GM21381 (cell line): ENCODE results near the gene PCARE.
A peak's percentile ranks its signal among the peaks of the same experiment; 100 is the strongest.

Experiments used
- ATAC-seq: cut with Tn5 transposase; IDR thresholded peaks from one replicate; pipeline ENCODE4 v1.9.1; 2021; ENCODE audit warnings: mild to moderate bottlenecking, moderate library complexity; ENCODE audit not compliant: unreplicated experiment

Gene PCARE

DNA sequence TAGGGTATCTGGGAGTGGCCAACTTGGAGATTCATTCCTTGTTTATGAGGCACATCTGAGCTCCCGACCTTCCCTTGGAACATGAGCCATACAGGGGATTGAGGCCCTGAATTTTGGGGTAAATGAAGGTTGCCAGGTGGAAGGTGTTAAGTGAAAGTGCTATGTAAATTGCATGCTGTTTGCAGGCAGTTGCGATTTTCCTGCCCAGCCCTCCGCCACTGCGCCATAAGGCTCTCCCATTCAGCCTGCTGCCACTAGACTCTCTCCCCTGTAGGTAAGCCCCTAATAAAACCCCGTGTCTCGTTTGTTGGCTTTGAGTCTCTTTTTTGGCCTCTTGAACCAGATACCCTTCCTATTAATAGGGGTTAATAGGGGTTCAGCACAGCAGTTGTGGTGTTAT is 33.8 kb downstream of the PCARE start:
- no peak for ATAC-seq

GRCh38 chr2:29039718-29040480 is 34.4 kb downstream of the PCARE start:
- peak; percentile 71 for ATAC-seq

DNA sequence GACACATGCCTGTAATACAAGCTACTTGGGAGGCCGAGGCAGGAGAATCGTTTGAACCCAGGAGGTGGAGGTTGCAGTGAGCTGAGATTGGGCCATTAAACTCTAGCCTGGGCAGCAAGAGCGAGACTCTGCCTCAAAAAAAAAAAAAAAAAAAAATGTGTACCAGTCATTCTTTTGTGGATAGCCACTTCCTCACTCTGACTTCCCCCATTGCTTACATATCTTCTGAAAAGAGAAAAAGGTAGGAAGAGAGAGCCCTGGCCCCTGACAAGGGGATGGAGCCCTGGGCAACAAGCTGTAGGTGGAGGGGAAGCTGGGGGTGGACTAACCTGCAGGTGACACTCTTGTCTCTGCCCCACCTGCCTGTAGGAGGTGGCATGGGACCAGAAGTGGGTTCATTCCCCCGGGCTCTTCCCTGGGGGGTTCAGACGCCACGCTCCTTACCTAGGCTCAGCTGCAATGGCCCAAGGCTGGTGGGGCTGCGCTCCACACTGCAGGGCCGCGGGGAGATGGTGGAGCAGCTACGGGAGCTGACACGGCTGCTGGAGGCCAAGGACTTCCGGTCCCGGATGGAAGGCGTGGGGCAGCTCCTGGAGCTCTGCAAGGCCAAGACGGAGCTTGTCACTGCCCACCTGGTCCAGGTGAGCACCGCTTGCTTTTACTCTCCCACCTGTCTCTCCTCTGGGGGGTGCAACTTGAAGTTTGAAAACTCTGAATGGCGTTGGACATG is 39.1 kb downstream of the PCARE start:
- no peak for ATAC-seq

DNA sequence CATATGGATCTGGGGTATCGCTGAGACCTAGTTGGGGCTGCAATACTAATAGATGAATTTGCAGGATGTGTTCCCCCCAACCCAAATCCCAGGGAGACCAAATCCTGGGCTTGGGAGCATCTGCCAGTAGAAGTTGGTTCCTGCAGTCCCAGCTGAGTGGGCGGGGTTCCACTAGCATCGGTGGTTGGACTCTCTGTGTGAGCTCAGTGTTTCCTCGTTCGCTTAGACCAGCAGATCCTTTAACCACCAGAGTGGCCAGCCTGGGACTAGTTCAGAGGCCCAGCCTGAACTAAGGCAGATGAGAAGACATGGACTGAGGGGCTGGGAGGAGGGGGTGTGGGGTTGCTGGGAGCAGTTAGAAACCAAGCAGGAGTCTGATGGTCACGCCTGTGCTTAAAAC is 40.7 kb downstream of the PCARE start:
- ATAC-seq = no peak

- ATAC-seq = no peak
Observed at GRCh38 chr2:29033172-29033571, 41.2 kb downstream of the PCARE start.

DNA sequence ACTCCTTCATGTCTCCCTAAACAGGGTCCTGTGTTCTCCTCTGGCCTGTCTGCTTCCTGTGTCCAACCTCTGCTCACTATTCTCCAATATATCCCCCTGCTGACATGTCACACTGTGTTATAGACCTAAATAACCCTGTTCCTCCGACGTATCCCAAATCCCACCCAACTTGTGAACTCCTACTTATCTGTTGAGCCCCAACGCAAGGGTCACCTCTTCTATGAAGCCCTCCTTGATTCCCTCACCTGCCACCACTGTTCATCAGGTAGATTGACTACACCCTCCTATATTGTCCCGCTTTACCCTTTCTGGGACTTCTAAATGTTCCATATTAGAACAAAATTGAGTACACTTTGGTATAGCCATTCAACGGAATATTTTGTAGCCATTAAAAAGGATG is 42.1 kb downstream of the PCARE start:
- ATAC-seq = no peak

DNA sequence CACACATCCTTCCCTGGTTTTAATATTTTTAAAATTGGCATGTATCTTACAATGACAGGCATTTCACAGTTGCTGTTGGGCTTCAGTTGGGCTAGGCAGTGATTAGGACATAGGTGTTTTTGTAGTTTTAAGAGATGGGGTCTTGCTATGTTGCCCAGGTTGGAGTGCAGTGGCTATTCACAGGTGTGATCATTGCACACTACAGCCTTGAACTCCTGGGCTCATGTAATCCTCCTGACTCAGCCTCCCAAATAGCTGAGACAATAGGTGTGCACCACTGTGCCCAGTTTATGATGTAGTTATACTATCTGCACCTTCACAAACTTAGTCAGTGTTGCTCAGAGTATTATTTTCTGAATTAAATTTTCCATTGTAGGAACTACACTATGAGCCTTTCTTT is 43.3 kb downstream of the PCARE start:
- no peak for ATAC-seq

- no peak for ATAC-seq
Observed at GRCh38 chr2:29025711-29026110, 48.6 kb downstream of the PCARE start.

GRCh38 chr2:29024882-29025430 is 49.4 kb downstream of the PCARE start:
- ATAC-seq = no peak

- no peak for ATAC-seq
Observed at GRCh38 chr2:29023188-29023587, 51.1 kb downstream of the PCARE start.

- no peak for ATAC-seq
Observed at GRCh38 chr2:29022679-29023078, 51.6 kb downstream of the PCARE start.

DNA sequence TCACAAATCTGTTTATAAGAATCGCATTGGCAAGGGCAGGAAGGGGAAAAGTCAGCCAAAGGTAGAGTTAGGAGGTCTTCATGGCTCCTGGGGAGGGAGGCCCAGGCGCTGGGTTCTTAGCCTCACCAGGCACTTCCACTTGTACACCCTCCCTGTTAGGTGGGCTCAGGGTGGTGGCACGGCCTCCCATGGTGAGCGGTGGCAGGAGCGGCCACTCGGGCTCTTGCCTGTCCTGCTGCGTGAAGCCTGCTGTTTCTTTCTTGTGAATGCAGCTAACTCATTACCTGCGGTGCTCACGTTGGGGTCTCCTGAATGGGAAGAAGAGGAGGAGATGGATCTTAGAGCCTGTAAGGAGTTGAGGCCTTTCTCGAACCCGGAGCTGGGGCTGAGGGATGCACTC is 52.4 kb downstream of the PCARE start:
- ATAC-seq = no peak

- ATAC-seq = no peak
Observed at GRCh38 chr2:29017716-29018435, 56.4 kb downstream of the PCARE start.

GRCh38 chr2:29016504-29016903 is 57.8 kb downstream of the PCARE start:
- no peak for ATAC-seq

- ATAC-seq = no peak
Observed at GRCh38 chr2:29015701-29016470, 58.4 kb downstream of the PCARE start.

GRCh38 chr2:29014811-29015421 is 59.4 kb downstream of the PCARE start:
- ATAC-seq = no peak

DNA sequence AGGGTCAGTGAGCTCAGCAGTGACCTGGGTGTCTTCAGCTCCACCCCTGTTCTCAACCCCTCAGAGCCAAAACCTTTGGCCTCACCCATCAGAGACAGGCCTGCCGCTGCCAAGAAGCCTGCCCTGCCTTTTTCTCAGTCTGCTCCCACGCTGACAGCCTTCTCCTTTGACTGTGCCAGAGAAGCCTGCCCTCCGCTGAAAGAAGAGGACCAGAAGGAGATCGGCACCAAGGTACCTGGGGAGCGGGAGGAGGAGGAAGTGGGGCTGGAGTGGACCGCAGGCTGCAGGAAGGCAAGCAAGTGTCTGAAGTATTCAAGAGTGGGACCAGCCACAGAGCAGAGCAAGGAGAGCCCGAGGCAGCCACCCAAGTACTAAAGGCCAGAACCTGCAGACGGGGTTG is 60.0 kb downstream of the PCARE start:
- ATAC-seq = no peak

GRCh38 chr2:29013057-29013780 is 61.1 kb downstream of the PCARE start:
- ATAC-seq = no peak

DNA sequence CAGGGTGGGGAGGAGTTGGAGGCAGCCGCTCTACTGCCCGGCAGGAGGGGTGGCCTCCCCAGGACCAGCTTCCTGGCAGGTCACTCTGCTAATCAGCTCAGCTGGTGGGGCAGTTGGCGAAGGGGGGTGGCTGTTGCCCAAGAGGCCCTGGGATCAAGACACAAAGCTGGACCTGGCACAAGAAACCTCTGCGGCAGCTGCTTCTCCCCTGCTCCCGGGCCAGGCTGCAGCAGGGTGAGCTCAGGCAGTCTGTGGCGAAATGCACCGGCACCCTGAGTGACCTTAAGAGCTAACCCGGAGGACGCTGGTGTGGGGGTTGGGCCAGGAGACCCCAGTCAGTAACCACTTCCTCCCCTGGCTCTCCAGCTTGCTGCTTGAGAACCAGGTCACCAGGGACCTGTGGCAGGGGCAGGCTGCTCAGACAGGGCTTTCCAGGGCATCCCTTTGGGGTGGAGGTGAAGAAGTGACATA is 62.1 kb downstream of the PCARE start:
- ATAC-seq = no peak
